Activated CD4-positive, CD25-positive, alpha-beta regulatory T cell treated with anti-CD3 and anti-CD28 coated beads, Interleukin-2, amount 50 U/mL, for 16 hours (primary cell): Measurements from ENCODE around the gene APOBEC3C.
"Not testable (repeated sequence)": the region's sequence is repeated elsewhere in the genome, so short reads cannot be mapped to it uniquely, and the experiment has no call there.

Experiments used
- DNase-seq: peaks from one replicate; pipeline ENCODE4 v3.0.0-alpha.2; 2020; ENCODE audit warnings: low read depth, low spot score

The APOBEC3C gene

DNA sequence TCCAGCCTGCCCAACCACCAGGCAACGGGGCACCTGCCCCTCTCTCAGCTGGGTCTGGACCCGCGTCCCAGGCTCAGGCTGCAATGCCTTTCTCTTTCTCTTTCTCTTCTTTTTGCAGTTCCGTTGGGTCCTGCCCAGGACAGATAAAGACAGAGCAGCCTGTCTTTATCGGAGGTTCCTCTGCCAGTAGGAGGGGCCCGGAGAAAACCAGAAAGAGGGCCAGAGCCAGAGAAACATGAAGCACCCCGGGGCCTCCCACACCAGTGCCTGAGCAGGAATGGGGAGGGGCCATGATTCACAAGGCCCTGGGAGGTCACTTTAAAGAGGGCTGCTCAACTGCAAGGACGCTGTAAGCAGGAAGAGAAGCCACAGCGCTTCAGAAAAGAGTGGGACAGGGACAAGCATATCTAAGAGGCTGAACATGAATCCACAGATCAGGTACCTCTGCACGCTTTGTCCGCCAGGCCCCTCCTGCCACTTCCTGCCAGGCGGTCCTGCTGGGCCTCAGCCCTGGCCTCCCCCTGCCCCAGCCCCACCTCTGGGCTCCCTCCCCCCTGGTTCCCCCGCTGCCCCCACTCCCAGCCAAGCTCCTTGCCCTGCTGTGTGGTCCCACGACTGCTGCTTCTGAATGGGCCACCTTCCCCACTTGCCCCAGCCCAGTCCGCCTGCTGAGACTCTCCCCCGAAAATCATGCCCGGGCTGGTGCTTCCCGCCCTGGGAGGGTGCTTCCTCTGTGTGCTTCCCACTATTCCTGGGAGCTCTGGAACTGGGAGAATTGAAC is at the start of gene APOBEC3C:
Gene APOBEC3C, plus strand, starts transcription at position 316 of the 781 bp plus-strand sequence. Its CDS starts 106 bp downstream, at position 422.
- peak; percentile 58 for DNase-seq

DNA sequence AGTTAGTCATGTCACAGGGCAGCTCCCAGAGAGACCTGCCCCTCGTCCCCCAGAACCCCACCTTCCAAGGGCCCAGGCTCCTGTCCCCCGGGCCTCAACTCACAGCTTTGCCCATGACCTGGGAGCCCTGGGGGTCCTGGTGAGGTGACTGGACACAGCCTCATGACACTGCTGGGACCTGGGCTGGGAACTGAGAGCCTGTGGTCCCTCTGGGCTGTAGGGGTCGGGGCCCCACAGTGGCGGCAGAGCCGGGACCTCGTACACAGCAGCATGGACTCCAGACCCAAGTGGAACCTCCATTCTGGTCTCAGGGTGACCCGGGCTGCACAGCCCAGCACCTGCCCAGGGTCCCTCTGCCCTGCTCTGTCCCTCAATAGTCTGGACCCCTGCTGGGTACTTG is 49.8 kb upstream of the APOBEC3C start:
- DNase-seq = no peak

DNA sequence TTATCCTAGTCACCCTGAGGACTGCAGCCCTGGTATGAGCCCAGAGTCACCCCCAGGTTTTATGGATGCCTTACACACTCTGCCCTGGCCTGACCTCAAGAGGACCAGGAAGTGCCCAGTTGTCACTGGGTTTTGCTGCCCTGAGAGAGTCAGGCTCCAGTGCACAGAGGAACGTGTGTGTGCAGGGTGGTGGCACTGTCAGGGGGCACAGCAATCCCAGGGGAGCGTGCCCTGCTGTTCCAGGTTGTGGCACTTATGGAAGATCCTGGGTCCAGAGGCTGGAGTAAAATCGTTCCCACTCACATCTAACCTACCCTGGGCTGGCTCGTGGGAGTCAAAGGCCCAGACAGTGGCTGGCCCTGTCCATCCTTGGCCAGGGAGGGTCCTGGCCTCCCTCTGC is 49.1 kb upstream of the APOBEC3C start:
- no peak for DNase-seq

DNA sequence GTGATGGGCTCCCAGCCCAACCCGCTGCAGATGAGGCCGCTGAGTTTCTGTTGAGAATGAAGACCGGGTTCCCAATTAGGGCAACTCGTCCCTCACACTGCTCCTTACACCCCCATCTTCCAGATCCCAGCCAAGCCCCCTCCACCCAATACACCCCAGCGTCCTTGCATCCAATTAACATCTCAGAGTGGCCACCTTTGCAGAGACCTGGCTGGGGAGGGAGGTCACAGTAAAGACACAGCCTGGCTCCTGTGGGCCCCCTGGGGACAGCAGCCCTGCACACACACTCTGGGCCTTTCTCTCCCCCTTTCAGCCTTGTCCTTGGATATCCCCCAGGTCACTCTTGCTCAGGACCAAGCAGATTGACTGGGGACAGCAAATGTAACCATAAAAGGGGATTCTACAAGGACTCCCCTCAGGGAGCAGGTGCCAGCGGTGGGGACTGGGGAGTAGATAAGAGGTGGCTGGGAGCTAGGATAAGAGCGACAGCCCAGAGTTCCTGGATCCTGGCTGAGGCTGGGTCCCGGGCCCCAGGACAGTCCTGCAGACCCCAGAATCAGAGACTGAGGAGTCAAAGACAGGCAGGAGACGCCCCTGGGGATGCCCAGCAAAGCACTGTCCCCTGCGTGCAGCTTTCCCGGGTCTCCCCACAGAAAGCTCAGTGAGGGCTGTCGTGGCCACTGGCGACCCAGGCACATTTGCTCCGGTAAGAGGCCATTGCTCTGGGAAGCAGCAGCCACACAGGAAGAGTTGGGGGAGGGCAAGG is 48.3 kb upstream of the APOBEC3C start:
- DNase-seq = no peak

DNA sequence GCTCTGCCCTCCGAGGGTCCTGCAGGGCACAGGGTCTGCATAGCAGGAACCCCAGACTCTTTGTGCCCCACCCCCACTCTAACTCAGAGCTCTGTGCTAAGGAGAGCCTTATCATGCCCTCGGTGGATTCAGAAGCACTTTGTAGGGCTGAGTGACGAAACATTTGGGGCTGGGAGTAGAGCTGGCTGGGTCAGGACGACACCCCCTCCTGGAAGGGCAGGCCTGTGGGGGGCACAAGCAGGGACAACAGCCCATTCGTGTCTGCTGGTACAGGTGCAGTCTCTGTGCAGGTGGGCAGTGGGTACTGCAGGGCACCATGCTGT is 47.7 kb upstream of the APOBEC3C start:
- DNase-seq = no peak

DNA sequence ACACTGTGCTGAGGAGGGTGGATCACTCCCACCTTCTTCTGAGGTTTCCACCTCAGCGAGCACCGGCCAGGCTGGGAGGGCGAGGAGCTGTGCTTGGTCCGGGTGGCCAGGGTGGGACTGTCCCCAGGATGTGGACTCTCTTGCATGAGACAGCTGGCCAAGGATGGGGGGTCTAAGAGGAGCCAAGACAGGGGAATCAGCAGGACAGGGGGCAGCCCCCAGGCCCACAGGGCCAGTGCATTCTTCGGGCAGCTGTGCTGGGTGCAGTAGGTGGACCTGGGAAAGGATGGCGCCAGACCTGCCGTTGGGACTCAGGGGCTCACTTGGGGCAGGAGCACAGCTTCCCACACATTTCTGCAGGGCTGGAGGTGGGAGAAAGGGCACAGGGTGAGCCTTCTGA is 47.1 kb upstream of the APOBEC3C start:
- no peak for DNase-seq

DNA sequence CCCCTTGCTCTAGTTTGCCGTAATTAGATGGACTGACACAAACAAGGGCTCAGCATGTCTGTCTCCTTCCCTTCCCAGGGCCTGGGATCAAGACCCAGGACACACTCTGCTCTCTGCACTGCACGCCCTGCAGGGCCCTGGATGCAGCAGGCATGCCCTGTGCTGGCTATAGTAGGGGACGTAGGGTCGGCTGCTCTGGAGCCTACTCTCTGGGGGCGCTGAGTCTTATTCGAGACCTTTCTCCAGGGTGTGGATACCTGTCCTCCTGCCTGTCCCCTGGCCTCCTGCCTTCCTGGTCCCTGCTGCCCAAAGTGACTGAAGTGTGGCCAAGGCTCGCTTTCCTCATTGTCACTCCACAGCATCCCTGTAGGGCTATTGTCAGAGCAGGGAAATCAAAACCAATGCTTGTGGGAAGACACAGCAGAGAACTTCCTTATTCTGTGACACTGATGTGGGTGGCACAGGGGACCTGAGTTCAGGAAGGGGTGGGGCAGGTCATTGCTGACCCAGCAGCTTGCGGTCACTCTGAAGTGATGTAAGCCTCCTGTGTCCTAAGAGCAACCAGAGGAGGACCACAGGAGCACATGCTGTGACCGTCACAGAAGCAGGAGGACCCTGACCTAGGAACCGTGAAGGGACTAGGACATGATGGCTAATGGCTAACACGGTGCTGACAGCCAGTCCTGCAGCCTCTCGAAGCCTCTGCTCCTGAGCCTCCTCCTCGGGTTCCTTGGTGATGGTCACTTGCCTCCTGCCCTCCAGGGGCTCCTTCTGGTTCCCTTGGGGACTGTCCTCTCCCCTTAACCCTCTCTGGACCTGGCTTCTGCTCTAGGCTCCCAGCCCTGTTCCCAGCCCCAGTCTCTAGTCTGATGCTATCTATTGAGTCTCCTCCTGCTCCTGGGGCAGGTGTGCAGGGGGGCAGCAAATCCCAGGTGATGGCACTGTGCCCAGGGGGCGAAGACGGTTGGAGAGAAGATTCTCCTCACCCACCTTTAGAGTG is 46.3 kb upstream of the APOBEC3C start:
- no peak for DNase-seq

DNA sequence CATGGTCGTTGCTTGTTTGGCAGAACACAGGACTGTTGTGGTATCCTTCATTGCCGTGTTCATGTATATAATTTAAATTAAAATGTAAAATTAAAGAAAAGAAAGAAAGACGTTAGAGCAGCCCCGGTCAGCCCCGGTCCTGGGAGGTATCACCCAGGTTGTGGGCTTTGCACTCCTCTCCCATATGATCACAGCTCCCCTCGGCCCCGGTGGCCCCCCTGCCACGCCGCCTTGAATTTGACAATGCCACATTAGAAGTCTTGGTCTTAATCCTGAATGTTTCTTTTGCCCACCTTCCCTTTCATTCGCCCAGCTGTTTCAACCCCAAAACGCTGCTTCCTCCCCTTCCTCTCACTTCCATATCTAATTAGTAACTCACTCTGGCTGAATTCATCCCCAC is 45.3 kb upstream of the APOBEC3C start:
- no peak for DNase-seq

DNA sequence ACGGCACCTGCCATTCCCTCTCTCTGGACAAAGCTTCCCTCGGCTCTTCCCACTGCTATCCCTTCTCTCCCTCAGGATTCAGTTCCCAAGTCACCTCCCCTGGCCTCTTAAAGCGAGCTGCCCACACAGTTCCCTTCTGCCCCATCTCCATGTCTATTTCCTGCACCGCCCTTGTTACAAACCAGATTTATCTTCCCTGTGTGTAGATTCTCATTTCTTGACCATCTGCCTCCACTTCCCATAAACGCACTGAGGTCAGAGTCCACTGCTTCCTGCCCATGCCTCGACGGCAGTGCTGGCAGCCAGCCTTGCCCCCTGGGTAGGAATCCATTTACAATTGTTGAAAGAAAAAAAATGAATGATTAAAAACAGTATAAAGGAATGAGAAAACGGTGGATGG is 43.5 kb upstream of the APOBEC3C start:
- no peak for DNase-seq

DNA sequence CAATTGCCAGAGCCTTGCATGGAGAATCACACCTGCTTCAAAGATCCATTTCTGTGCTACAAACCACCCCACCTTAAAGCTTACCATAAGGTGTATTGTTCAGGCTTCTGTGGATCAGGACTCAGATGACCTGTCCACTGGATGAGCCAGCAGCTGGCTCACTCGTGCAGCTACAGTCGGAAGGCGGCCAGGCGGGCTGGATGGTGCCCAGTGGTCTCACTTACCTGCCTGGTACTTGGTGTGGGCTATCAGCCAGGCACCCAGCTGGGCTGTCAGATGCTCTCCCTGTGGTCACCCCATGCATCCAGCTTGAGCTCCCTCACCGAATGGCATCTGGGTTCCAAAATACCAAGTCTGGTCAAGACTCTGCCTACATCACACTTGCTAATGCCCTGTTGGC is 42.9 kb upstream of the APOBEC3C start:
- no peak for DNase-seq

DNA sequence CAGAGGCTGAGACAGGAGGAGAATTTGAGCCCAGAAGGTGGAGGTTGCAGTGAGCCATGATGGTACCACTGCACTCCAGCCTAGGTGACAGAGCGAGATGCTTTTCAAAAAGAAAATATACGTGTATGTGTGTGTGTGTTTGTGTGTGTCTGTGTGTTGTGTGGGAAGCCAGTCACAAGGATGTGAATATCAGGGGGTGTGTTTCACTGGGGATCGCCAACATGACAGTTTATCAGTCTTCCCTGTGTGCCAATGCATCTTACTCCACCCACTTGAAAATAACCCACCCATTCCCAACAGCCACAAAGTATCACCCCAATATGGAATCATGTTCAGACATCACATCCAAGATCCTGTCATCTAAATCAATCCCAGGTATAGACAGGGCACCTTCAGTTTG is 42.3 kb upstream of the APOBEC3C start:
- no peak for DNase-seq

DNA sequence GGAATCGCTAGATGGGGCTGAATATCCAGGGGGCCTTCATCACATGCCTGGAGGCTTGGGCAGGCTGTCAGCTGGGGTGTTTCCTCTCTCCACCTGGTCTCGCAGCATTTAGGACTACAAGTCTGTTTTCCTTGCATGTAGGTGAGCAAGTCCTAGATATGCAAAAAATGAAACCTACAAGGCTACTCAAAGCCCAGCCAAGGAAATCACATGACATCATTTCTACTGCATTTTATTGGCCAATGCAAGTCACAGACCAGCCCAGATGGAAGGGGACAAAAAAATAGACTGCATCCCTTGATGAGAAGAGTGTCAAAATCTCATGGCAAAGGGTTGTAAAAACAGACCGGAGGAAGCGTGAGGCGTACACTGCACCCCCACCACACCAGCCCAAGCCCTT is 41.5 kb upstream of the APOBEC3C start:
- no peak for DNase-seq

DNA sequence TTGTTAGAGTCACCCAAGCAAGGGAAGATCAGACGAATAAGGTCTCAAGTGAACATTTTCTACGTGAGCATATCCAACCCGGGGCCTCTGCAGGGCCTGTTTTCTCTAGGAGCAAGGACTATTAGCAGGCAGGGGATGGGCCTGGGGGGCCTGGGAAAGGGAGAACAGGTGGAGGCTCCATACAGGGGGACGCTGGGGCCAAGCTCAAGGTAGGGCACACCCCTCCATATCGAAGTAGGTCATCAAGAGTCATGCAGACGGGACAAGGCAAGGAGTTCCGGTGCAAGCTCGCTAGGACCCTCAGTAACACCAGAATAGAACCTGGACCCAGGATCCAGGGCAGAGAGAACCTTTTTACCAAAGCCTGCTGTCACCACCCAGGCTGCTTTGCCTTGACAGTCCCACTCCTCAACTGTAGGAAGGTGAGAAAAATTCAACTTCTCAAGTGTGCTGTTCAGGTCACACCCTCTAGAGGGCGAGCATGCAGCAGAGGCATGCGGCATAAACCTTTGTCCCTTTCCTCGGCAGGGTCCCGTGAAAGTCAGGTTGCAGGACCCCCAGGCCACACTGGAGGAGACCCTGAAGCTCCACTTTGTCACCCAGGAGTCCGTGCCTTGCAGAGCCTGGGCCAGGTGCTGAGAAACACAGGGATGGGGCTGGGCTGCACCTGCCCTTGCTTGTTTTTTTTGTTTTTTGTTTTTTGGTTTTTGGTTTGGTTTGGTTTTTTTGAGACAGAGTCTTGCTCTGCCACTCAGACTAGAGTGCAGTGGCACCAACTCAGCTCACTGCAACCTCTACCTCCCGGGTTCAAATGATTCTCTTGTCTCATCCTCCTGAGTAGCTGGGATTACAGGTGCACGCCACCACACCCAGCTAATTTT is 40.5 kb upstream of the APOBEC3C start:
- DNase-seq = peak; percentile 24

DNA sequence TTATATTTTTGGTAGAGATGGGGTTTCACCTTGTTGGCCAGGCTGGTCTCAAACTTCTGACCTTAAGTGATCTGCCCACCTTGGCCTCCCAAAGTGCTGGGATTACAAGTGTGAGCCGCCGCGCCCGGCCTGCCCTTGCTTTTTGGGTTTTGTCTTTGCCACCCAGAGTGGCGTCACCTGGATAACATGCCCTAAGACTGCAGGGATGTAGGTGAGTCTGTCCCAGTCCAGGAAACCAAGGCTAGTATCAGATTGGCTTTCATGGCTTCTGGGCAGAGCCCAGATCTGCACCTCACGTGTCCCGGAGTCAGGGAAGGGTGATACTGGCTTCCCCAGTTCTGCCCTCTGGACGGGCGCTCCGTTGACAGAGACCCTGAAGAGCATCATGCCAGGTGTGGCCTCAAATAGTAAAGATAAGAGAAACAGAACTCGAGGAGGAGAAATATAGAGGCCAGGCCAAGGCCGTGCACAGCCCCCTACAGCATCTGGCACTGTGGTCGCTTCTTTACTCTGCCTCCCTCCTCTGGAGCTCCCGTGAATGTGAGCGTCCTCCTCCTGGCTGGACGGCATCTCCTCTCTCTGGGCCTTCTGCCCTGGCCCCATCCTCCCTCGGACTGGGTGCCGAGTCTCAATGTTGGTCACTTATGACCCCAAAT is 39.8 kb upstream of the APOBEC3C start:
- DNase-seq = no peak

DNA sequence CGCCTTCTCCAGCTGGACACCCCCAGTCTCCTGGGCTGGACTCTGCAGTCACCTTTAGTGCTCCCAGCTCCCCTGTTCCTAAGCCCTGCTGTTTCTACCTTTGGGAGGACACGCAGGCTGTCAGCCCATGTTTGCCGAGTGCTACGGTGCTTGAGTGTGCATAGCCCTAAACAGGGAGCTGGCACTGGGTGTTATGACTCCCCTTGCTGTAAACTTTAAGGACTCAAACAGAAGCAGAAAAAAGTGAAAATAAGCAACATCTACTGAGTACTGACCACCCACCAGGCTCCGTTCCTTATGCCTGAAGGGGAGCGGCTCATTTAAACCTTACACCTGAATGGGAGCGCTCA is 39.3 kb upstream of the APOBEC3C start:
- DNase-seq = no peak

DNA sequence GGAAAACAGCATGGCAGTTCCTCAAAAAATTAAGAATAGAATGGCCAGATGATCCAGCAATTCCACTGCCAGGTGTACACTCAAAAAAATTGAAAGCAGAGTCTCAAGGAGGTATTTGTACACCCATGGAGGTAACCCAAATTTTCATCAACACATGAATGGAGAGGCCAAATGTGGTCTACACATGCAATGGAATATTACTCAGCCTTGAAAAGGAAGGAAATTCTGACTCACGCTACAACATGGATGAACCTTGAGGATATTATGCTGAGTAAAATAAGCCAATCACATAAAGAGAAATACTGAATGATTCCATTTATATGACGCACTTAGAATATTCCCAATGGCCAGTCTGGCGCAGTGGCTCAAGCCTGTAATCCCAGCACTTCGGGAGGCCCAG is 36.8 kb upstream of the APOBEC3C start:
- not testable (repeated sequence) for DNase-seq

DNA sequence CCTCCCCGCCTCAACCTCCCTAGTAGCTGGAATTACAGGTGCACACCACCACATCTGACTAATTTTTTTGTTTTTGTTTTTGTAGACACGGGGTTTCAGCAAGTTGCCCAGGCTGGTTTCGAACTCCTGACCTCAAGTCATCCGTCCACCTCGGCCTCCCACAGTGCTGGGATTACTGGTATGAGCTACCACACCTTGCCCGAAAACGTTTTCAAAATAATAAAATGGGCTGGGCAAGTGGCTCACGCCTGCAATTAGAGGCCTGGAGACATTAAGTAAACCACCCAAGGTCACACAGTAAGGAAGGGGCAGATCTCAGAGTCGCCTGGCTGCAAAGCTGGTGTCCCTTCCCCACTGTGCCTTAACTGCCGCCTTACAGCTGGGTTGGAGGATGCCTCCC is 33.5 kb upstream of the APOBEC3C start:
- DNase-seq = not testable (repeated sequence)

DNA sequence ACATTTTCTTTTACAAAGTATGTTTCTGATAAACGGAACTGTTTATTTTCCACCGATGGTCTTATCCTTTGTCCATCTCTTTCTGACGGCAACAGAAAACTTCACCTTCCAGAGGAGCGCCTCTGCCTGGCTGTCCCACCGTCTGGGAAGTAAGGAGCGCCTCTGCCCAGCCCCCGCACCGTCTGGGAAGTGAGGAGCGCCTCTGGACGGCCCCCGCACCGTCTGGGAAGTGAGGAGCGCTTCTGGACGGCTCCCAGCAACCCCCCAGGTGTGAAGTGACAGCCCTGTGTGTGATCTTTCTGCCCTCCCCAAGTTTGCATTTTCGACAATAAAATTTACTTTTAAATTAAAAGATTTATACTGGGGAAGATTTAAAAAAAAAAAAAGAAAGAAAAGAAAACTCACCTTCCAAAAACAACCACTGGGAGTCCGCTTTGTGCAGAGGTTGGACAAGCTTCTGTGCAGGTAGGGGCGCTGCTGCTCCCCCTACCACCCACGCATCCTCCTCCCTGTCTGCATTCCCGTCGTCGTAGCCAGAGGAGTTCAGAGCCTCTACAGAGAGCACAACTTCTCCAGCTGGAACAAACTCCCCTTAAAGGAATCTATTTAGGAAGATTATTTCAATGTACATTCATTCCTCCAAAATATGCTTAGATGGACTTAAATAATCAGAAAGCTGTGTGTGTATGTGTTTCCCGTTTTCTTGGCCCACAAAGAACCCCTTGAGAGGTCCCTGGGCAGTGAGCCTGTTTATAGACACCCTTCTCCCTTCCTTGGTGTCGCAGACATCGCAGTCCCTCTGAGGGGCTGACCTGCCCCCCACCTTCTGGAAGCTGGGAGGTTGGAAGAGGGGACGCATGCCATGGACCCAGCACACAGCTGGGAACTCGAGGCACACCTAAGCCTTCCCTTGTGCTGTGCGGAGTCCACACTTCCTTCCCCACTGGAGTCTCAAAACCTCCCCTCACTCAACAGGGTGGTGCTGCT is 32.8 kb upstream of the APOBEC3C start:
- no peak for DNase-seq
